Vagina (tissue), 2 donors: ENCODE results near the gene LRRC10B. TPM values are rescaled to one million over a fixed set of nuclear protein-coding genes. Genes with fewer than 3 reads are reported as not detected.

Source experiments
- DNase-seq, 2 donors: peaks; one replicate each; pipeline ENCODE4 v3.0.0-alpha.2; 2017; ENCODE audit errors: extremely low spot score in 2 of 2
- H3K27ac ChIP-seq: fragments of 200-600 bp; sonication (generic); one replicate; pipeline ENCODE4 v1.5.1; 2019
- H3K27me3 ChIP-seq: fragments of 200-600 bp; sonication (generic); one replicate; pipeline ENCODE4 v1.5.1; 2019
- H3K36me3 ChIP-seq, 2 donors: fragments of 200-600 bp; sonication (generic); one replicate each; pipeline ENCODE4 v1.5.1; 2017 to 2019
- H3K4me1 ChIP-seq: fragments of 200-600 bp; sonication (generic); one replicate; pipeline ENCODE4 v1.5.1; 2019
- H3K4me3 ChIP-seq, 2 donors: fragments of 200-600 bp; sonication (generic); 1 replicate in 1 of 2; 2 replicates in 1 of 2; pipeline ENCODE4 v1.5.1; 2016 to 2019
- H3K9me3 ChIP-seq: fragments of 200-600 bp; sonication (generic); one replicate; pipeline ENCODE4 v1.5.1; 2019
- CTCF ChIP-seq, 3 experiments: fragments of 450-650 bp in 2 of 3; fragments of 200-600 bp in 1 of 3; sonication (generic) in 1 of 3; IDR thresholded peaks; one replicate each; pipeline ENCODE4 v1.5.1; 2017 to 2019; ENCODE audit warnings: antibody characterized with exemption in 3 of 3, mild to moderate bottlenecking in 2 of 3, moderate library complexity in 2 of 3
- POLR2A ChIP-seq, 2 donors: fragments of 450-650 bp; IDR thresholded peaks; one replicate each; pipeline ENCODE4 v1.6.1; 2017; ENCODE audit warnings: antibody characterized with exemption in 2 of 2, mild to moderate bottlenecking in 2 of 2, moderate library complexity in 2 of 2
- POLR2AphosphoS5 ChIP-seq, 2 donors: sonication (generic); formaldehyde crosslinking; IDR thresholded peaks; one replicate each; pipeline ENCODE4 v1.9.0; 2017; ENCODE audit warnings: antibody characterized with exemption in 2 of 2, mild to moderate bottlenecking in 2 of 2, low read depth in 1 of 2; ENCODE audit not compliant: insufficient read depth in 1 of 2
- intact Hi-C: fragments of 100-400 bp; cut with DNase I; formaldehyde crosslinking; loops from one replicate; pipeline ENCODE4 v1.15.1; 2023
- total RNA-seq: library from RNA; depleted of rRNA; stranded (reverse); fragments of >200 nt; gene quantifications from one replicate; pipeline ENCODE4 v1.2.3, GENCODE V29; 2016

LRRC10B gene
- total RNA-seq, 1 donor from 2014 or later: 0.74 TPM

- H3K27ac ChIP-seq: no peak overlapping the region
- no peak for DNase-seq
- H3K36me3 ChIP-seq: no peaks in the 10 kb centered on the region
- H3K9me3 ChIP-seq: no peaks in the 10 kb centered on the region
- intact Hi-C loops: no loop called here
- H3K27me3 ChIP-seq: no peaks in the 10 kb centered on the region
- no peaks in the 10 kb centered on the region for H3K4me1 ChIP-seq
- H3K4me3 ChIP-seq: no peak overlapping the region
- no peak for TF ChIP-seq POLR2AphosphoS5 (IDR thresholded peaks at IDR 0.05; ENCODE audit: insufficient read depth in 1 of 2, low read depth in 1 of 2)
- no peak for TF ChIP-seq CTCF (IDR thresholded peaks at IDR 0.05)
- TF ChIP-seq POLR2A (IDR thresholded peaks at IDR 0.05): no peak
These were observed 21.1 kb downstream of the LRRC10B start for GRCh38 chr11:61529537-61530225.

- Histone ChIP-seq H3K4me3 (no peak overlapping the region), H3K27me3 (no peaks in the 10 kb centered on the region), H3K9me3 (no peaks in the 10 kb centered on the region), H3K36me3 (no peaks in the 10 kb centered on the region), H3K4me1 (no peaks in the 10 kb centered on the region), H3K27ac (no peak overlapping the region)
- intact Hi-C loops: no loop called here
- TF ChIP-seq CTCF (IDR thresholded peaks at IDR 0.05) (no peak), POLR2A (IDR thresholded peaks at IDR 0.05) (no peak), POLR2AphosphoS5 (IDR thresholded peaks at IDR 0.05; ENCODE audit: insufficient read depth in 1 of 2, low read depth in 1 of 2) (no peak)
- no peak for DNase-seq
These were observed 22.5 kb downstream of the LRRC10B start for GRCh38 chr11:61531044-61531443.

GRCh38 chr11:61532134-61533038, 23.8 kb downstream of the LRRC10B start:
- Histone ChIP-seq H3K36me3 (no peaks in the 10 kb centered on the region), H3K9me3 (no peaks in the 10 kb centered on the region), H3K27ac (no peak overlapping the region), H3K4me1 (no peaks in the 10 kb centered on the region), H3K27me3 (no peaks in the 10 kb centered on the region), H3K4me3 (no peak overlapping the region)
- DNase-seq: no peak
- TF ChIP-seq POLR2AphosphoS5 (IDR thresholded peaks at IDR 0.05; ENCODE audit: insufficient read depth in 1 of 2, low read depth in 1 of 2): no peak
- TF ChIP-seq CTCF (IDR thresholded peaks at IDR 0.05): peak in 2 of 3 experiments; percentile 31
- TF ChIP-seq POLR2A (IDR thresholded peaks at IDR 0.05): no peak
- intact Hi-C loops: no loop called here

- intact Hi-C loops: no loop called here
- no peak overlapping the region for H3K27ac ChIP-seq
These were observed 24.5 kb downstream of the LRRC10B start for GRCh38 chr11:61533039-61533375.

More at GRCh38 chr11:61533039-61533375, 24.5 kb downstream of the LRRC10B start:
- DNase-seq: no peak
- no peaks in the 10 kb centered on the region for H3K9me3 ChIP-seq
- H3K27me3 ChIP-seq: no peaks in the 10 kb centered on the region
- H3K4me1 ChIP-seq: no peaks in the 10 kb centered on the region
- no peaks in the 10 kb centered on the region for H3K36me3 ChIP-seq
- TF ChIP-seq CTCF (IDR thresholded peaks at IDR 0.05) (no peak), POLR2A (IDR thresholded peaks at IDR 0.05) (no peak), POLR2AphosphoS5 (IDR thresholded peaks at IDR 0.05; ENCODE audit: insufficient read depth in 1 of 2, low read depth in 1 of 2) (no peak)
- H3K4me3 ChIP-seq: no peak overlapping the region
